ENCODE data around the gene RAPGEF1.
A peak's percentile ranks its signal among the peaks of the same experiment; 100 is the strongest.
"Not testable (repeated sequence)": the region's sequence is repeated elsewhere in the genome, so short reads cannot be mapped to it uniquely, and the experiment has no call there.

RAPGEF1 gene

GRCh38 chr9:131666029-131666428, 73.8 kb downstream of the RAPGEF1 start:
- no peak for TF ChIP-seq GATA1 (IDR thresholded peaks at IDR 0.05; ENCODE audit: low read depth, low read length)
- TF ChIP-seq POLR2A (IDR thresholded peaks at IDR 0.05; ENCODE audit: low read length), result no peak
- DNase-seq, result no peak

- no peak for TF ChIP-seq POLR2A (IDR thresholded peaks at IDR 0.05; ENCODE audit: low read length)
- no peak for TF ChIP-seq GATA1 (IDR thresholded peaks at IDR 0.05; ENCODE audit: low read depth, low read length)
- no peak for DNase-seq
Measured at GRCh38 chr9:131663288-131663687, 76.6 kb downstream of the RAPGEF1 start.

- DNase-seq, result not testable (repeated sequence)
Measured at GRCh38 chr9:131662289-131662621, 77.6 kb downstream of the RAPGEF1 start.

- peak in 1 of 2 experiments; percentile 17 for DNase-seq
- TF ChIP-seq POLR2A (IDR thresholded peaks at IDR 0.05; ENCODE audit: low read length), result no peak
- no peak for TF ChIP-seq GATA1 (IDR thresholded peaks at IDR 0.05; ENCODE audit: low read depth, low read length)
Measured at GRCh38 chr9:131661568-131662288, 78.1 kb downstream of the RAPGEF1 start.

GRCh38 chr9:131660466-131661405, 79.1 kb downstream of the RAPGEF1 start:
- DNase-seq, result no peak
- TF ChIP-seq GATA1 (IDR thresholded peaks at IDR 0.05; ENCODE audit: low read depth, low read length) (no peak), POLR2A (IDR thresholded peaks at IDR 0.05; ENCODE audit: low read length) (no peak)

- TF ChIP-seq POLR2A (IDR thresholded peaks at IDR 0.05; ENCODE audit: low read length) (no peak), GATA1 (IDR thresholded peaks at IDR 0.05; ENCODE audit: low read depth, low read length) (no peak)
- no peak for DNase-seq
Measured at GRCh38 chr9:131658377-131659129, 81.3 kb downstream of the RAPGEF1 start.

- DNase-seq, result no peak
- TF ChIP-seq GATA1 (IDR thresholded peaks at IDR 0.05; ENCODE audit: low read depth, low read length) (no peak), POLR2A (IDR thresholded peaks at IDR 0.05; ENCODE audit: low read length) (no peak)
Measured at GRCh38 chr9:131657940-131658339, 81.9 kb downstream of the RAPGEF1 start.

GRCh38 chr9:131657456-131657855, 82.4 kb downstream of the RAPGEF1 start:
- TF ChIP-seq GATA1 (IDR thresholded peaks at IDR 0.05; ENCODE audit: low read depth, low read length) (no peak), POLR2A (IDR thresholded peaks at IDR 0.05; ENCODE audit: low read length) (no peak)
- no peak for DNase-seq

GRCh38 chr9:131657037-131657377, 82.9 kb downstream of the RAPGEF1 start:
- DNase-seq, result no peak
- TF ChIP-seq GATA1 (IDR thresholded peaks at IDR 0.05; ENCODE audit: low read depth, low read length) (no peak), POLR2A (IDR thresholded peaks at IDR 0.05; ENCODE audit: low read length) (no peak)

GRCh38 chr9:131656356-131657036, 83.4 kb downstream of the RAPGEF1 start:
- no peak for TF ChIP-seq POLR2A (IDR thresholded peaks at IDR 0.05; ENCODE audit: low read length)
- TF ChIP-seq GATA1 (IDR thresholded peaks at IDR 0.05; ENCODE audit: low read depth, low read length), result no peak
- peak; percentile 10 to 27 for DNase-seq

- not testable (repeated sequence) for DNase-seq
Measured at GRCh38 chr9:131654369-131654768, 85.5 kb downstream of the RAPGEF1 start.

GRCh38 chr9:131651599-131651998, 88.3 kb downstream of the RAPGEF1 start:
- TF ChIP-seq GATA1 (IDR thresholded peaks at IDR 0.05; ENCODE audit: low read depth, low read length), result no peak
- TF ChIP-seq POLR2A (IDR thresholded peaks at IDR 0.05; ENCODE audit: low read length), result no peak
- no peak for DNase-seq

- no peak for TF ChIP-seq POLR2A (IDR thresholded peaks at IDR 0.05; ENCODE audit: low read length)
- TF ChIP-seq GATA1 (IDR thresholded peaks at IDR 0.05; ENCODE audit: low read depth, low read length), result no peak
- no peak for DNase-seq
Measured at GRCh38 chr9:131651160-131651559, 88.7 kb downstream of the RAPGEF1 start.

GRCh38 chr9:131650254-131650653, 89.6 kb downstream of the RAPGEF1 start:
- no peak for DNase-seq
- TF ChIP-seq POLR2A (IDR thresholded peaks at IDR 0.05; ENCODE audit: low read length) (no peak), GATA1 (IDR thresholded peaks at IDR 0.05; ENCODE audit: low read depth, low read length) (no peak)
